ENCODE measurements around the gene STK31.
A peak's percentile ranks its signal among the peaks of the same experiment; 100 is the strongest.
"Not testable (repeated sequence)": the region's sequence is repeated elsewhere in the genome, so short reads cannot be mapped to it uniquely, and the experiment has no call there.

Gene STK31, protein sequence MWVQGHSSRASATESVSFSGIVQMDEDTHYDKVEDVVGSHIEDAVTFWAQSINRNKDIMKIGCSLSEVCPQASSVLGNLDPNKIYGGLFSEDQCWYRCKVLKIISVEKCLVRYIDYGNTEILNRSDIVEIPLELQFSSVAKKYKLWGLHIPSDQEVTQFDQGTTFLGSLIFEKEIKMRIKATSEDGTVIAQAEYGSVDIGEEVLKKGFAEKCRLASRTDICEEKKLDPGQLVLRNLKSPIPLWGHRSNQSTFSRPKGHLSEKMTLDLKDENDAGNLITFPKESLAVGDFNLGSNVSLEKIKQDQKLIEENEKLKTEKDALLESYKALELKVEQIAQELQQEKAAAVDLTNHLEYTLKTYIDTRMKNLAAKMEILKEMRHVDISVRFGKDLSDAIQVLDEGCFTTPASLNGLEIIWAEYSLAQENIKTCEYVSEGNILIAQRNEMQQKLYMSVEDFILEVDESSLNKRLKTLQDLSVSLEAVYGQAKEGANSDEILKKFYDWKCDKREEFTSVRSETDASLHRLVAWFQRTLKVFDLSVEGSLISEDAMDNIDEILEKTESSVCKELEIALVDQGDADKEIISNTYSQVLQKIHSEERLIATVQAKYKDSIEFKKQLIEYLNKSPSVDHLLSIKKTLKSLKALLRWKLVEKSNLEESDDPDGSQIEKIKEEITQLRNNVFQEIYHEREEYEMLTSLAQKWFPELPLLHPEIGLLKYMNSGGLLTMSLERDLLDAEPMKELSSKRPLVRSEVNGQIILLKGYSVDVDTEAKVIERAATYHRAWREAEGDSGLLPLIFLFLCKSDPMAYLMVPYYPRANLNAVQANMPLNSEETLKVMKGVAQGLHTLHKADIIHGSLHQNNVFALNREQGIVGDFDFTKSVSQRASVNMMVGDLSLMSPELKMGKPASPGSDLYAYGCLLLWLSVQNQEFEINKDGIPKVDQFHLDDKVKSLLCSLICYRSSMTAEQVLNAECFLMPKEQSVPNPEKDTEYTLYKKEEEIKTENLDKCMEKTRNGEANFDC

GRCh38 chr7:23710000-23710399, at the start of gene STK31:
Gene STK31 (plus strand): TSS chr7:23710219. CDS start chr7:23710286, 67 bp downstream.
- FAIRE-seq: no peak

DNA sequence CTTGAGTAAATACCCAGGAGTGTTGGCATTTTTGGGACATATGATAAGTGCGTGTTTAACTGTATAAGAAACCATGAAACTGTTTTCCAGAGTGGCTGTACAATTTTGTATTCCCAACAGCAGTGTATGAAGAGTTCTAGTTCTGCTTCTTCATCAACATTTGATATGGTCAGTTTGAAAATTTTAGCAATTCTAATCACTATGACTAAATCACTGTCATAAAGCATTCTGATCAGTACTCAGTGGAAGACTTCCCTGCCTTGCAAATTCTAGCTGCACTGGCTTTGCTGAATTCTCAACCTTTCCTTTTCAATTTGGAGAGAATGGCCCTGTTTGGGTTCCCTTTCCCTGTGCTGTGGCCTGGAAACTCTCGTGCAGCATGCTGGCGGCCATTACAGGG, 48.6 kb upstream of the STK31 start:
- FAIRE-seq (no peak), DNase-seq (ENCODE audit: low spot score) (no peak)

More at GRCh38 chr7:23710000-23710399, at the start of gene STK31:
- no peak for DNase-seq (ENCODE audit: low spot score)

GRCh38 chr7:23662124-23662983, 47.7 kb upstream of the STK31 start:
- FAIRE-seq: no peak

GRCh38 chr7:23662984-23663313, 47.1 kb upstream of the STK31 start:
- FAIRE-seq (no peak), DNase-seq (ENCODE audit: low spot score) (no peak)

More at GRCh38 chr7:23662124-23662983, 47.7 kb upstream of the STK31 start:
- DNase-seq (ENCODE audit: low spot score): no peak

DNA sequence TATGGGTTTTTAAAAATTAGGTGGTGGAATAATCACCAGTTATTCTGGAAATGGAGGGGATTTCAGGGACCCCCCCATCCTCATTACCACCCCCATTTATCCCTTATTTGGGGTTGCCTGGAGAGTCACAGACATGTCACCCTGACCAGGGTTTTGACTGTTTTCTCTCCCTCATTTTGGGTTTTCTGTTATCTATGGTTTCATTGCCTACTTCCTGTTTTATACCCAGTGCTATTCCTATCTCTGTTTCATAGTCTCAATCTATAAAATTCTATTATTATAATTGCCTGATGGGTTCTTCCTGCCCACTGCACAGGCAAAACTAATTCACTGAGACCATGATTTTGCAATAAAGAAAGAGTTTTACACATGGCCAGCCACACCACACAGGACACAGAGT, 45.9 kb upstream of the STK31 start:
- no peak for DNase-seq (ENCODE audit: low spot score)
- FAIRE-seq: no peak

- DNase-seq (ENCODE audit: low spot score) (no peak), FAIRE-seq (no peak)
Observed at GRCh38 chr7:23672033-23672432, 38.0 kb upstream of the STK31 start.

- FAIRE-seq (peak; percentile 82), DNase-seq (ENCODE audit: low spot score) (peak; percentile 88)
Observed at GRCh38 chr7:23679898-23680413, 30.1 kb upstream of the STK31 start, which contains the start of gene FAM221A. Gene FAM221A (plus strand): TSS chr7:23680199. CDS start chr7:23680219, 20 bp downstream.

DNA sequence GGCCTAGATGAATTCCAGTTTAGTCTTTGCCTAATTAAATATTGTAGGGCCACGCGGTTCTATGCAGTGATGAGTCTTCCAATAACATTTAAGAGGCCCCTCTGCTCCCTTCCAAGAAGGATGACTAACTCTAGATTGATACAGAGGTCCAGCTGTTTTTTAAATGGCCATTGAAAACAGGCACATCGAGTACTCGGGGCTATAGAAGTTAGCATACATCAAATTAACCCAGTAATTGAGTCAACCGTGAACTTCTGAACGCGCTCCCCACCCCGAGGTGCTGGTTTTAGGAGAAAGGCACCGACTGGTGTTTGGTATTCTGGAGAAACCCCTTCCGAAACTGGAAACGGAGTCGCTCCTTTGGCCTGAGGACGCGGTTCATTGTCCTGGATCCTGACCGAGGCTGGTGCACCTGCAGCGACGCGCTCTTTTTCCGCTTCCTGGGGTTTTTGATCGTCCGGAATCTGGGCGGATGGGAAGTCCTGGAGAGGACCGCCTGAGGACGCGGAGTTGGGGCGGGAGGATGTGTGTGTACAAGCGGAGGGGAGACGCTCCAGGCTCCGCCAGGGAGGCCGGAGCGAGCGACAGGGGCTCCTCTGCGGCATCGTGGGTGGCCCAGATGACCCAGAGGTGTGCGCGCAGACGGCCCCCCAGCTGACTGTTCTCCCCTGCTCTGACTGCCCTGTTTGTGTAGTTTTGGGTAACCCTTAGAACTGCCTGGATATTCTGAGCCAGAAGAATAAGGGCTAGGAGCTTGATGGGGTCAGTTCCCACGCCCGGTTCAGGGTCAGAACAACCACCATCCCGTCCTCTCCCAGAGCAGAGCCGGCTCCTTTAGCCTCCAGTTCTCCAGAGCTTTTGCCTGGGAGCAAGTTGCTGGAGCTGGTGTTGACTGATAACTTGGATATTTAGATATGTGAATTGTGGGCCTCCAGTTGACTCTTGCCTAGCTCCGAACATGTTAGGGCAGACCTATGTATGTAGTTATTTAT, 29.3 kb upstream of the STK31 start:
- no peak for FAIRE-seq
- peak; percentile 49 for DNase-seq (ENCODE audit: low spot score)

- not testable (repeated sequence) for DNase-seq (ENCODE audit: low spot score); FAIRE-seq
Observed at GRCh38 chr7:23684041-23684440, 26.0 kb upstream of the STK31 start.

GRCh38 chr7:23685731-23686130, 24.3 kb upstream of the STK31 start:
- DNase-seq (ENCODE audit: low spot score): no peak
- FAIRE-seq: no peak

- no peak for DNase-seq (ENCODE audit: low spot score)
- no peak for FAIRE-seq
Observed at GRCh38 chr7:23687011-23687410, 23.0 kb upstream of the STK31 start.

GRCh38 chr7:23689165-23689564, 20.9 kb upstream of the STK31 start:
- no peak for DNase-seq (ENCODE audit: low spot score)
- no peak for FAIRE-seq

DNA sequence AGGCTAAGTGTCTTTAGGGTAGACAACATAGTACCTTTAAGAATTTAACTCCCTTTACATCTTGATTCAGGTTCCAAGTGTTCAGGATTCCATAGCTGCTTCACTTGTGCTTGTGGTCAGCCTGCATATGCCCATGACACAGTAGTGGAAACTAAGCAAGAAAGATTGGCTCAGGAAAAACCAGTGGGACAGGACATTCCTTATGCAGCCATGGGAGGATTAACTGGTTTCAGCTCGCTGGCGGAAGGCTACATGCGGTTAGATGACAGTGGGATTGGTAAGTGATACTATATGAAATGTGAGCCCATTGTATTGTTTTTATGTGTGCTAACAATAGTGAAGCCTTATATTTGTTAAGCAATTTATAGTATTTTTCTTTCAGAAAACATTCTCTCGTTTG, 18.7 kb upstream of the STK31 start:
- DNase-seq (ENCODE audit: low spot score): no peak
- FAIRE-seq: no peak

DNA sequence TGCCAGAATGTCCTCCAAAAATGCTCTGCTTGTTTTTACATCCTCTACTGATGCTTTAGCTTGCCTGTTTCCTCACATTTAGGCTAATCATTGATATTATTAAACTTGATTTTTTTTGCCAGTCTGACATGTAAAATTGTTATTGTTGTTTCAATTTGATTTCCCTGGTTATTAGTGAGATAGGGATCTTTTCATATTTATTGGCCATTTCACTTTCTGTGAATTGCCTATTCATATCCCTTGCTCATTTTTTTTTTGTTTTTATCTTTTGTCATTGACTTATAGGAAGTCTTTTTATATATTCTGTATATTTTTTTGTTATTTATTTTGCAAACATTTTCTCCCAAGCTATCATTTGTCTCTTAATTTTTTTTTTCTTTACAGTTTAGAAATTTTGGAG, 16.8 kb upstream of the STK31 start:
- no peak for FAIRE-seq

GRCh38 chr7:23696916-23697441, 13.0 kb upstream of the STK31 start:
- peak; percentile 73 for DNase-seq (ENCODE audit: low spot score)
- no peak for FAIRE-seq

More for the DNA sequence above, 16.8 kb upstream of the STK31 start:
- no peak for DNase-seq (ENCODE audit: low spot score)

DNA sequence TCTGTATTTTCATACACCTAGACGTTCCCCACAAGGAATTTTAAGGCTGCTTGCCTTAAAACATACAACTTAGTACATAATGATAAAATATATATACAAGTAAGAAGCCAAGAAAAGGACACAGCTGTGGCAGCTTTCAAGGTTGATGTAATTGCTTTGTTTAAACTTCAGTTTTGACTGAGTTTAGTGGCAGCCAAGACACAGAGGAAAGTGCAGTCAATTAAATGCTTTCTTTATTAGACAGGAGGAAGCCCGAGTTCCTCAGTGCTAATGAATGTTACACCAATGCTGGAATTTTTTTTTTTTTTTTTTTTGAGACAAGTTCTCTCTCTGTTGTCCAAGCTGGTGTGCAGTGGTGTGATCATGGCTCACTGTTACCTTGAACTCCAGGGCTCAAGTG, 11.2 kb upstream of the STK31 start:
- DNase-seq (ENCODE audit: low spot score): no peak
- FAIRE-seq: no peak

DNA sequence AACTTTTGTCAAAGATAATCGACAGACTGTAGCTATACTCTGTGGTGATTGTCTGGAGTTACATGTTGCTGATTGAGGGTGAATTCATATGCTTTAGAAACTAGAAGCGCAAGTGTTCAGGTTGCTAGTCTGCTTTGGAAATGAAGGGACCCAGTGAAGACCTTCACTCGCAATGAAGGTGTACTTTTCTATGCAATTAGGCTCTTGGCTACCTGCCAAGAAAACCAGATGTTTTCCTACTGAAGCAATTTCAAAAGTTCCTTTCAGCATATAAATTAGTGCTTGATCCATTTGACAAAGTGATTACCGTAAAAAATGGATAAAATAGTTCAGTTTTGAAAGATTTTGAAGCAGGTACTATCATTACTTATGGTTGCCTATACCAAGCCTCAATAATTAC, 10.0 kb upstream of the STK31 start:
- DNase-seq (ENCODE audit: low spot score) (no peak), FAIRE-seq (no peak)

DNA sequence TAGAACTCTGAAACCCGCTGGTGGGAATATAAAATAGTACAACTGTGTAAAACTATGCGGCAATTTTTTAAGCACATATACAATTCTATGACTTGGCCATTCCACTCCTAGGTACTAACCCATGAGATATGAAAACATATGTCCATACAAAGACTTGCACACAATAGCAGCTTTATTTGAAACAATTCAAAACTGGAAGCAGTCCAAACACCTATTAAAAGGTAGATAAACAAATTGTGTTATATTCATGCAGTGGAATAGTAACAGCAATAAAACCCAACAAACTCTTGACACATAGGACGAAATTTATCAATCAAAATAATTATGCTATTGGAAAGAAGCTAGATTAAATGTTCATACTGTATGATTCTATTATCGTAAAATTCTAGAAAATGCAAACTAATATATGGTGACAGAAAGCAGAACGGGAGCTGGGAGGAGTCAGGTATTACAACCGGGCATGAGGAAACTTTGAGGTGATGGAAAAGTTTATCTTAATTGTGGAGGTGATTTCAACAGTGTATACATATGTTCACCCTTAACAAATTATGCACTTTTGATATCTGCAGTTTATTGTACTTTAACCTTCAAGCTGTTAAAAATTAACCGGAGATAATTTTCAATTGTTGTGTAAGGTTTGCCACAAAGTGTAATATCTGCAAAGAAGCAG, 803 bp upstream of the STK31 start:
- FAIRE-seq (no peak), DNase-seq (ENCODE audit: low spot score) (no peak)
